Body of pancreas (tissue), 4 donors: Measurements from ENCODE around the gene SLC23A2.

Experiments
- CTCF ChIP-seq, 7 experiments: fragments of 450-650 bp in 4 of 7; fragments of 200-600 bp in 3 of 7; sonication (generic) in 3 of 7; IDR thresholded peaks; one replicate each; pipeline ENCODE4 v1.5.1; 2016 to 2019; ENCODE audit warnings: antibody characterized with exemption in 7 of 7
- POLR2A ChIP-seq, 3 donors: fragments of 450-650 bp; IDR thresholded peaks; one replicate each; pipeline ENCODE4 v1.6.1; 2016; ENCODE audit warnings: antibody characterized with exemption in 3 of 3, mild to moderate bottlenecking in 2 of 3

GRCh38 chr20:4820806-4821518, 180.3 kb downstream of the SLC23A2 start:
- no peak for TF ChIP-seq CTCF (IDR thresholded peaks at IDR 0.05)
- no peak for TF ChIP-seq POLR2A (IDR thresholded peaks at IDR 0.05)
